H1 (cell line): ENCODE measurements around the gene ADAM30. TPM values are rescaled to one million over a fixed set of nuclear protein-coding genes. Genes with fewer than 3 reads are reported as not detected.

ENCODE experiments used
- CTCF ChIA-PET: fragments of 300-600 bp; sonication (Branson Sonifier 250); formaldehyde crosslinking; loops from one replicate; lab custom pipeline; 2021; ENCODE audit not compliant: partially characterized antibody; lab: Charles Lee
- POLR2A ChIA-PET: fragments of 300-600 bp; sonication (Branson Sonifier 250); formaldehyde crosslinking; loops from one replicate; lab custom pipeline; 2021; ENCODE audit warnings: inconsistent platforms; ENCODE audit not compliant: partially characterized antibody; lab: Charles Lee
- DNase-seq, 2 experiments: peaks; one replicate each; pipeline versions ENCODE4 v3.0.0 to v3.0.0-alpha.2; 2010 to 2022; ENCODE audit warnings: low spot score in 2 of 2, low read depth in 1 of 2, mixed read lengths in 1 of 2
- FAIRE-seq: peaks from 2 replicates; lab custom pipeline; 2011; peaks lifted over from hg19 to GRCh38; lab: Jason Lieb, UNC
- H2AFZ ChIP-seq: 2 replicates; pipeline ENCODE4 v1.8.1; 2012; ENCODE audit warnings: low read length, inconsistent platforms
- H2AK5ac ChIP-seq: 2 replicates; pipeline ENCODE4 v1.6.1; 2013; ENCODE audit warnings: low read depth, low read length
- H2BK120ac ChIP-seq: replicated peaks from 2 replicates; pipeline ENCODE3; 2013; ENCODE audit warnings: low read depth, low read length, inconsistent platforms
- H2BK12ac ChIP-seq: 2 replicates; pipeline ENCODE4 v1.6.1; 2013; ENCODE audit warnings: low read depth, low read length
- H2BK15ac ChIP-seq: 2 replicates; pipeline ENCODE4 v1.6.1; 2013; ENCODE audit warnings: low read length
- H2BK20ac ChIP-seq: 2 replicates; pipeline ENCODE4 v1.6.1; 2013; ENCODE audit warnings: low read length
- H2BK5ac ChIP-seq: 2 replicates; pipeline ENCODE4 v1.6.1; 2013; ENCODE audit warnings: low read depth, low read length
- H3K14ac ChIP-seq: 2 replicates; pipeline ENCODE4 v1.6.1; 2013; ENCODE audit warnings: inconsistent platforms; ENCODE audit not compliant: insufficient read length
- H3K18ac ChIP-seq: 2 replicates; pipeline ENCODE4 v1.6.1; 2013; ENCODE audit warnings: low read length; ENCODE audit errors: extremely low read depth
- H3K23ac ChIP-seq: 2 replicates; pipeline ENCODE4 v1.6.1; 2013; ENCODE audit warnings: inconsistent platforms; ENCODE audit not compliant: insufficient read length
- H3K23me2 ChIP-seq: 2 replicates; pipeline ENCODE4 v1.6.1; 2013; ENCODE audit warnings: low read depth, low read length
- H3K27ac ChIP-seq: 2 replicates; pipeline ENCODE4 v1.6.1; 2011; ENCODE audit warnings: low read depth, low read length, inconsistent platforms
- H3K27me3 ChIP-seq, 4 experiments: replicated peaks in 1 of 4; 1 replicate in 1 of 4; 2 replicates in 3 of 4; pipeline versions ENCODE4 v1.6.1 to v1.8.1; 2011 to 2013; ENCODE audit warnings: low read length in 3 of 4, mild to moderate bottlenecking in 3 of 4, inconsistent platforms in 2 of 4, mixed read lengths in 2 of 4, moderate library complexity in 1 of 4; ENCODE audit not compliant: control insufficient read depth in 3 of 4, insufficient read depth in 3 of 4; ENCODE audit errors: extremely low read depth in 1 of 4
- H3K36me3 ChIP-seq, 4 experiments: 2 replicates each; pipeline versions ENCODE4 v1.6.1 to v1.8.1; 2011 to 2013; ENCODE audit warnings: mild to moderate bottlenecking in 4 of 4, low read length in 3 of 4, moderate library complexity in 2 of 4, control low read depth in 1 of 4, inconsistent platforms in 1 of 4; ENCODE audit not compliant: insufficient read depth in 4 of 4, control insufficient read depth in 2 of 4
- H3K4ac ChIP-seq: replicated peaks from 2 replicates; pipeline ENCODE3; 2013; ENCODE audit warnings: low read length, low read depth, mixed read lengths, inconsistent platforms; ENCODE audit not compliant: insufficient read length
- H3K4me1 ChIP-seq, 4 experiments: replicated peaks in 1 of 4; 1 replicate in 1 of 4; 2 replicates in 3 of 4; pipeline versions ENCODE4 v1.6.1 to v1.8.1; 2011 to 2013; ENCODE audit warnings: low read length in 3 of 4, inconsistent platforms in 2 of 4, mixed read lengths in 1 of 4; ENCODE audit not compliant: insufficient read depth in 4 of 4, control insufficient read depth in 3 of 4
- H3K4me2 ChIP-seq, 2 experiments: 2 replicates each; pipeline versions ENCODE4 v1.6.1 to v1.8.1; 2011 to 2013; ENCODE audit warnings: low read depth in 2 of 2, low read length in 2 of 2, control low read depth in 1 of 2, inconsistent platforms in 1 of 2, mild to moderate bottlenecking in 1 of 2; ENCODE audit not compliant: insufficient read depth in 1 of 2
- H3K4me3 ChIP-seq, 4 experiments: fragments of 200-600, 300-600 bp in 1 of 4; sonication (generic), shearing (Covaris generic), sonication (Bioruptor Twin) in 1 of 4; 2 replicates each; pipeline versions ENCODE4 v1.5.1 to v1.8.1; 2011 to 2016; ENCODE audit warnings: low read length in 4 of 4, low read depth in 3 of 4, control low read depth in 2 of 4, inconsistent platforms in 2 of 4, mild to moderate bottlenecking in 2 of 4, mixed read lengths in 1 of 4, moderate library complexity in 1 of 4; ENCODE audit not compliant: insufficient read depth in 2 of 4; ENCODE audit errors: extremely low read depth in 1 of 4
- H3K56ac ChIP-seq: replicated peaks from 2 replicates; pipeline ENCODE3; 2013; ENCODE audit warnings: low read depth, mild to moderate bottlenecking, mixed read lengths, low read length, inconsistent platforms; ENCODE audit not compliant: insufficient read length
- H3K79me1 ChIP-seq: 2 replicates; pipeline ENCODE4 v1.6.1; 2013; ENCODE audit warnings: low read depth, low read length, control low read depth
- H3K79me2 ChIP-seq, 2 experiments: 2 replicates each; pipeline versions ENCODE4 v1.6.1 to v1.8.1; 2012 to 2013; ENCODE audit warnings: low read length in 2 of 2, mild to moderate bottlenecking in 2 of 2, inconsistent platforms in 1 of 2; ENCODE audit not compliant: insufficient read depth in 2 of 2, control insufficient read depth in 1 of 2
- H3K9ac ChIP-seq, 4 experiments: replicated peaks in 1 of 4; 1 replicate in 1 of 4; 2 replicates in 3 of 4; pipeline versions ENCODE4 v1.6.1 to v1.8.1; 2011 to 2013; ENCODE audit warnings: low read depth in 3 of 4, low read length in 3 of 4, control low read depth in 2 of 4, mild to moderate bottlenecking in 2 of 4, moderate library complexity in 2 of 4, inconsistent platforms in 1 of 4; ENCODE audit errors: extremely low read depth in 1 of 4
- H3K9me3 ChIP-seq, 2 experiments: 2 replicates each; pipeline versions ENCODE4 v1.6.1 to v1.8.1; 2012 to 2013; ENCODE audit warnings: mild to moderate bottlenecking in 2 of 2, moderate library complexity in 2 of 2, control low read depth in 1 of 2, inconsistent platforms in 1 of 2, low read depth in 1 of 2, low read length in 1 of 2, mixed read lengths in 1 of 2; ENCODE audit not compliant: insufficient read depth in 2 of 2
- H4K20me1 ChIP-seq, 2 experiments: replicated peaks in 1 of 2; 2 replicates each; pipeline versions ENCODE3 to v1.8.1; 2011 to 2013; ENCODE audit warnings: inconsistent platforms in 2 of 2, low read length in 2 of 2, mild to moderate bottlenecking in 1 of 2; ENCODE audit not compliant: insufficient read depth in 2 of 2, control insufficient read depth in 1 of 2
- H4K5ac ChIP-seq: 2 replicates; pipeline ENCODE4 v1.6.1; 2013; ENCODE audit warnings: low read length, low read depth, mixed read lengths, inconsistent platforms; ENCODE audit not compliant: insufficient read length
- H4K8ac ChIP-seq: 2 replicates; pipeline ENCODE4 v1.8.0; 2013; ENCODE audit warnings: mild to moderate bottlenecking, moderate library complexity, low read length, inconsistent platforms; ENCODE audit not compliant: insufficient read depth; ENCODE audit errors: extremely low read depth
- H4K91ac ChIP-seq: replicated peaks from 2 replicates; pipeline ENCODE3; 2013; ENCODE audit warnings: low read length, mixed read lengths, inconsistent platforms; ENCODE audit not compliant: insufficient read length
- CEBPB ChIP-seq: IDR thresholded peaks from 2 replicates; pipeline ENCODE4 v1.6.1; 2012; ENCODE audit warnings: low read depth, low read length
- HDAC2 ChIP-seq, 2 experiments: fragments of 300-600 bp in 1 of 2; sonication (generic) in 1 of 2; IDR thresholded peaks; 2 replicates each; pipeline ENCODE4 v1.6.1; 2011 to 2012; ENCODE audit warnings: low read depth in 2 of 2, low read length in 2 of 2, mild to moderate bottlenecking in 2 of 2, moderate library complexity in 2 of 2, borderline replicate concordance in 1 of 2, inconsistent platforms in 1 of 2
- JUND ChIP-seq: IDR thresholded peaks from 2 replicates; pipeline ENCODE4 v1.6.1; 2011; ENCODE audit warnings: mild to moderate bottlenecking, improper control_type of control experiment, low read length
- KDM1A ChIP-seq: fragments of 200-600, 300-600 bp; sonication (generic); IDR thresholded peaks from 2 replicates; pipeline ENCODE4 v1.7.1; 2016; ENCODE audit warnings: mild to moderate bottlenecking, low read length, borderline replicate concordance
- KDM4A ChIP-seq: IDR thresholded peaks from one replicate; pipeline ENCODE4 v1.7.1; 2012; ENCODE audit warnings: low read depth, mild to moderate bottlenecking, moderate library complexity, low read length, inconsistent platforms; ENCODE audit not compliant: severe bottlenecking
- POU5F1 ChIP-seq: IDR thresholded peaks from 2 replicates; pipeline ENCODE4 v1.6.1; 2011; ENCODE audit warnings: low read depth, mild to moderate bottlenecking, low read length, moderate library complexity
- RFX5 ChIP-seq: IDR thresholded peaks from 2 replicates; pipeline ENCODE4 v1.6.1; 2011; ENCODE audit warnings: low read depth, low read length, improper control_type of control experiment, borderline replicate concordance
- SIN3A ChIP-seq, 2 experiments: IDR thresholded peaks in 1 of 2; conservative IDR thresholded peaks in 1 of 2; 2 replicates each; pipeline ENCODE4 v1.6.1; 2011 to 2012; ENCODE audit warnings: low read length in 2 of 2, improper control_type of control experiment in 1 of 2, low read depth in 1 of 2, mild to moderate bottlenecking in 1 of 2
- WGBS, 2 experiments: shearing (Covaris generic) in 1 of 2; methylation state at CpG; one replicate each; pipeline versions ENCODE4 v1.1.6 to v1.1.7; 2013 to 2015; ENCODE audit warnings: low lambda C conversion rate in 2 of 2, mixed read lengths in 2 of 2, inconsistent platforms in 1 of 2, low coverage in 1 of 2, missing lambda C conversion rate in 1 of 2; ENCODE audit not compliant: insufficient replicate concordance in 2 of 2, insufficient coverage in 1 of 2, insufficient read length in 1 of 2; ENCODE audit errors: extremely low coverage in 1 of 2, missing lambda C conversion rate in 1 of 2; 5-methylcytosine and 5-hydroxymethylcytosine counted together
- polyA plus RNA-seq, 7 experiments: library from polyadenylated mRNA; depleted of rRNA in 3 of 7; stranded (reverse) in 5 of 7; unstranded in 2 of 7; fragments of >200 nt in 5 of 7; fragments of 200-250 nt in 2 of 7; gene quantifications; 1 replicate in 5 of 7; 2 replicates in 1 of 7; 4 replicates in 1 of 7; pipeline versions ENCODE4 v1.2.1 to v1.2.3, GENCODE V29; 2011 to 2013; ENCODE audit warnings: missing spikeins in 2 of 7, mixed read lengths in 2 of 7
- total RNA-seq: library from RNA; stranded (reverse); fragmentation: NEBNext Ultra II Directional; extraction: Animal tissue kit (Norgen Biotek cat#: 25700); gene quantifications from 2 replicates; pipeline ENCODE4 v1.2.1, GENCODE V29; 2021
- TF ChIP-seq, protein P1 (sequence below): IDR thresholded peaks from 2 replicates; pipeline ENCODE4 v1.6.1; 2011; ENCODE audit warnings: low read depth, mild to moderate bottlenecking, low read length; ENCODE audit not compliant: insufficient read depth
- TF ChIP-seq, protein P2 (sequence below): IDR thresholded peaks from 2 replicates; pipeline ENCODE4 v1.6.1; 2012; ENCODE audit warnings: low read length, inconsistent platforms

Gene ADAM30
- total and polyA plus RNA-seq, 2 of the 8 experiments (the other 6 are each of a cell fraction or from before 2014, with no cell fraction given): not detected

DNA sequence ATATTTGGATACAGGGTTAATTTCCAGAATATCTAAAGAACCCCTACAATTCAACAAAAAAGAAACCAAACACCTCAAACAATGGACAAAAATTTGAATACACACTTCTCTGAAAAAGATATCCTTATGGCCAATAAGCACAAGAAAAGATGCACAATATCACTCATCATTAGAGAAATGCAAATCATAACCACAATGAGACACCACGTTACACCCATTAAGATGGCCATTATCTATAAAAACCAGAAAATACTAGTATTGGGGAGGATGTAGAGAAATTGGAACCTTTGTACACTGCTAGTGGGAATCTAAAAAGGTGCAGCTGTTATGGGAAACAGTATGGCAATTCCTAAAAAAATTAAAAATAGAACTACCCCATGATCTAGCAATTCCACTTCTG lies 4.9 kb downstream of the ADAM30 start:
- Histone ChIP-seq H3K14ac (no peak overlapping the region), H3K9ac (no peak overlapping the region), H3K23ac (no peak overlapping the region), H4K20me1 (no peaks in the 10 kb centered on the region), H3K4ac (no peak overlapping the region), H4K5ac (no peak overlapping the region), H3K79me2 (no peaks in the 10 kb centered on the region), H3K36me3 (no peaks in the 10 kb centered on the region), H2BK20ac (no peak overlapping the region), H4K8ac (no peak overlapping the region), H2BK12ac (no peak overlapping the region), H3K79me1 (no peaks in the 10 kb centered on the region), H4K91ac (no peak overlapping the region), H3K27me3 (no peaks in the 10 kb centered on the region; a peak in 3 of 7 replicates), H3K18ac (no peak overlapping the region), H3K9me3 (no peaks in the 10 kb centered on the region), H2BK5ac (no peak overlapping the region), H3K4me2 (no peak overlapping the region), H2AK5ac (no peak overlapping the region), H2AFZ (no peak overlapping the region), H3K27ac (no peak overlapping the region), H2BK15ac (no peak overlapping the region), H3K4me3 (no peak overlapping the region), H2BK120ac (no peak overlapping the region), H3K4me1 (no peaks in the 10 kb centered on the region), H3K56ac (no peak overlapping the region), H3K23me2 (no peaks in the 10 kb centered on the region)
- 75% methylated on average over 1 of the region's 1 CpG; no CpG with 5 or more reads in 1 of the 2 experiments for WGBS, 2 experiments
- no peak for FAIRE-seq
- no peak for DNase-seq
- ChIA-PET POLR2A (no interaction called here), CTCF (interaction anchor here (1.0 kb wide), 1 partner anchor 9 kb away, joined by 3 read pairs; no protein-coding TSS in a partner anchor)
- TF ChIP-seq JUND (no peak), KDM1A (no peak), POU5F1 (no peak), CEBPB (no peak), KDM4A (no peak), SIN3A (conservative IDR thresholded peaks at IDR 0.05 in 1 of 2, IDR thresholded peaks at IDR 0.05 in 1 of 2; ENCODE audit: low read depth in 1 of 2, low read length in 2 of 2) (no peak), RFX5 (no peak), HDAC2 (IDR thresholded peaks at IDR 0.05; ENCODE audit: borderline replicate concordance in 1 of 2, low read depth in 2 of 2, low read length in 2 of 2) (no peak)
- TF ChIP-seq, protein P1, sequence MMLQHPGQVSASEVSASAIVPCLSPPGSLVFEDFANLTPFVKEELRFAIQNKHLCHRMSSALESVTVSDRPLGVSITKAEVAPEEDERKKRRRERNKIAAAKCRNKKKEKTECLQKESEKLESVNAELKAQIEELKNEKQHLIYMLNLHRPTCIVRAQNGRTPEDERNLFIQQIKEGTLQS: no peak
- TF ChIP-seq, protein P2, sequence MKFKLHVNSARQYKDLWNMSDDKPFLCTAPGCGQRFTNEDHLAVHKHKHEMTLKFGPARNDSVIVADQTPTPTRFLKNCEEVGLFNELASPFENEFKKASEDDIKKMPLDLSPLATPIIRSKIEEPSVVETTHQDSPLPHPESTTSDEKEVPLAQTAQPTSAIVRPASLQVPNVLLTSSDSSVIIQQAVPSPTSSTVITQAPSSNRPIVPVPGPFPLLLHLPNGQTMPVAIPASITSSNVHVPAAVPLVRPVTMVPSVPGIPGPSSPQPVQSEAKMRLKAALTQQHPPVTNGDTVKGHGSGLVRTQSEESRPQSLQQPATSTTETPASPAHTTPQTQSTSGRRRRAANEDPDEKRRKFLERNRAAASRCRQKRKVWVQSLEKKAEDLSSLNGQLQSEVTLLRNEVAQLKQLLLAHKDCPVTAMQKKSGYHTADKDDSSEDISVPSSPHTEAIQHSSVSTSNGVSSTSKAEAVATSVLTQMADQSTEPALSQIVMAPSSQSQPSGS: no peak
